Mucosa of rectum (tissue), 2 donors: ENCODE measurements around the gene LONRF2.
"Not testable (repeated sequence)": the region's sequence is repeated elsewhere in the genome, so short reads cannot be mapped to it uniquely, and the experiment has no call there.

ENCODE experiments used
- H3K27ac ChIP-seq, 2 donors: one replicate each; pipeline ENCODE4 v1.7.0; 2013; ENCODE audit warnings: inconsistent platforms in 2 of 2, low read depth in 2 of 2, low read length in 2 of 2
- H3K27me3 ChIP-seq, 2 donors: one replicate each; pipeline ENCODE4 v1.7.0; 2013; ENCODE audit warnings: low read length in 2 of 2; ENCODE audit not compliant: control insufficient read depth in 2 of 2, insufficient read depth in 2 of 2
- H3K36me3 ChIP-seq, 2 donors: one replicate each; pipeline ENCODE4 v1.7.0; 2013; ENCODE audit warnings: low read length in 2 of 2; ENCODE audit not compliant: control insufficient read depth in 2 of 2, insufficient read depth in 2 of 2
- H3K4me1 ChIP-seq, 2 donors: one replicate each; pipeline ENCODE4 v1.7.0; 2013; ENCODE audit warnings: low read length in 2 of 2, mild to moderate bottlenecking in 1 of 2; ENCODE audit not compliant: control insufficient read depth in 2 of 2, insufficient read depth in 2 of 2
- H3K4me3 ChIP-seq, 2 donors: one replicate each; pipeline ENCODE4 v1.7.0; 2013; ENCODE audit warnings: low read length in 2 of 2
- H3K9ac ChIP-seq, 2 donors: one replicate each; pipeline ENCODE4 v1.7.0; 2013; ENCODE audit warnings: low read length in 2 of 2, low read depth in 1 of 2, mild to moderate bottlenecking in 1 of 2
- H3K9me3 ChIP-seq, 2 donors: one replicate each; pipeline ENCODE4 v1.7.0; 2013; ENCODE audit warnings: low read length in 2 of 2; ENCODE audit not compliant: control insufficient read depth in 2 of 2
- donor health status: healthy.
- donor health status: Normal muscosa, but diverticular disease.

Gene LONRF2

DNA sequence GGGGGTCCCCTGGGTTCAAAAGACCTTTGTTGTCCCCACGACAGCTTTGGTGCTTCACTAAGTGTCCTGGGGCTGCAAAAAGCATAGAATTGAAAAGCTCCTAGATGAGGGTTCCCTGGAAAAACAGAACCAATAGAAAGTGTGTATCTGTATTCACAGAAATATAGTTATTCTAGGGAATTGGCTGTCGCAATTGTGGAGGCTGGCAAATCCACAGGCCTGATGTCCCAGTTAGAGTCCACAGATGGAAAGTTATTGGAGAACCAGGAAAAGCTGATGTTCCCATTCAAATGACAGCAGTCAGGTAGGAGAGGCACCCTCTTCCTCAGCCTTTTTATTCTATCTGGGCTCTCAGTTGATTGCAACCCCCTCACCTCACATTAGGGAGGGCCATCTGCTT lies 65.5 kb downstream of the LONRF2 start:
- H3K27ac ChIP-seq, result no peak overlapping the region

DNA sequence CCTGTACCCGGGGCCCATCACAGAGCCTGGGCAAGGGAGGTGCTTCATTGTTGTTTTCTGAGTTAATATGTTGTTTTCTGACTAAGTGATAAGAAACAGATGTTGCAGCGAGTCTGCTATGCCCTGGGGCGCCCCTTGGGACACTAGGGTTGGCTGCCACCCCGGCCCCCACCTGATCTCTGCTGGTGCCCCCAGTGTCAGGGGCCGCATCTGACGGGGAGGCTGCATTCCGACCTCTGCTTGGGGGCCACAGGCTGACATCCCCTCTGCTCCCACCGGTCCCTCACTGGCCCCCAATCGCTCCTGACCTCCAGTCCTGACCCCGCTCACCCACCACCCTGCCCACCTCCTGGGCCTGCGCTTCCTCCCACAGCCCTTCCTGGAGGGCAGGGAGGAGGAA lies 65.9 kb downstream of the LONRF2 start:
- Histone ChIP-seq H3K9ac (no peak overlapping the region), H3K4me1 (no peaks in the 10 kb centered on the region), H3K27me3 (no peaks in the 10 kb centered on the region), H3K9me3 (no peaks in the 10 kb centered on the region), H3K27ac (no peak overlapping the region), H3K36me3 (no peaks in the 10 kb centered on the region), H3K4me3 (no peak overlapping the region)

More for the DNA sequence above, 65.5 kb downstream of the LONRF2 start:
- no peaks in the 10 kb centered on the region for H3K27me3 ChIP-seq
- H3K4me3 ChIP-seq, result no peak overlapping the region
- H3K36me3 ChIP-seq, result no peaks in the 10 kb centered on the region
- H3K9me3 ChIP-seq, result no peaks in the 10 kb centered on the region
- no peak overlapping the region for H3K9ac ChIP-seq
- H3K4me1 ChIP-seq, result no peaks in the 10 kb centered on the region

- H3K4me3 ChIP-seq, result no peak overlapping the region
- H3K4me1 ChIP-seq, result no peaks in the 10 kb centered on the region
- no peaks in the 10 kb centered on the region for H3K9me3 ChIP-seq
- H3K27me3 ChIP-seq, result no peaks in the 10 kb centered on the region
- H3K9ac ChIP-seq, result no peak overlapping the region
- no peak overlapping the region for H3K27ac ChIP-seq
- H3K36me3 ChIP-seq, result no peaks in the 10 kb centered on the region
These were observed 67.6 kb downstream of the LONRF2 start for GRCh38 chr2:100254646-100255210.

GRCh38 chr2:100253786-100254185 lies 68.5 kb downstream of the LONRF2 start:
- Histone ChIP-seq H3K27me3 (no peaks in the 10 kb centered on the region), H3K9ac (no peak overlapping the region), H3K36me3 (no peaks in the 10 kb centered on the region), H3K4me3 (no peak overlapping the region), H3K27ac (no peak overlapping the region), H3K4me1 (no peaks in the 10 kb centered on the region), H3K9me3 (no peaks in the 10 kb centered on the region)

DNA sequence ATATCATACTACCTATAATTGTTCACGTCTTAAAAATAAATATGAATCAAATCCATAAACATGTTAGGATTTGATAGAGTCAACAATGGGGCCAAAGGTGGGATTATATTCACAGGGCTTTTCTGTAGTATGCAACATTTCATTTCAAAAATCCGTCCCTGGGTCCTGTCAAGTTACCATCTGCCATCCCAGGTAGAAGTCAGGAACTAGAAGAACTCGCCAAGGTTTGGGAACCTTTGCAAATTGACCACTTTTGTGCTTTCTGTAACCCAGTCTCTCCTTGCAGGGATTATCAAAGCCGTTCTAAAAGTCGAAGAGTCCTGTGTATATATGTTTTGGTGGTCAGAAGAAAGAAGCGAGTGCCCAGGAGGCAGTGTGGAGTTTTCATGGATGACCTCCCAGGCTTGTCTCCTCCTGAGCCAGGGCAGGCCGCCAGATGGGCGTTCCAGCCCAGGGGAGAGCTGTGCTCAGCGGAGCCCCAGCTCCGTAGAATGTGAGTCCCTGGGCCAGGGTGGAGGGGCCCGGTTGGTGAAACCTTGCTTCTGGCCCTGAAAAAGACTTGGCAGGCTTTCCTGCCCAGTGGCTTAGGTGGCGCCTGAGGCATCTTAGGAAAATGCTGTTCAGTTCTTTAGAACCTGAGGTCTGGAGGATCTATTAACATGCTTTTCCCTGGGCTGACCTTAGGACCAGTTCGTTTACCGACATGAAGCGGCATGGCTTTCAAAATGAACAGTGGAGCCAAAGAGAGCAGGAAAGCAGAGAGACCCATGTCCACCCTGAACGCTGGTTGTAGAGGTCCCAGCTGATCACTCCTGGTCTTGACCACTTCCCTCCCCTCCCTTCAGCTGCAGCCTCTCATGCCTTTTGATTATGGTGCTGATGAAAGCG lies 69.2 kb downstream of the LONRF2 start:
- Histone ChIP-seq H3K36me3 (no peaks in the 10 kb centered on the region), H3K27ac (no peak overlapping the region), H3K27me3 (no peaks in the 10 kb centered on the region), H3K4me3 (no peak overlapping the region), H3K9me3 (no peaks in the 10 kb centered on the region), H3K4me1 (no peaks in the 10 kb centered on the region), H3K9ac (no peak overlapping the region)

DNA sequence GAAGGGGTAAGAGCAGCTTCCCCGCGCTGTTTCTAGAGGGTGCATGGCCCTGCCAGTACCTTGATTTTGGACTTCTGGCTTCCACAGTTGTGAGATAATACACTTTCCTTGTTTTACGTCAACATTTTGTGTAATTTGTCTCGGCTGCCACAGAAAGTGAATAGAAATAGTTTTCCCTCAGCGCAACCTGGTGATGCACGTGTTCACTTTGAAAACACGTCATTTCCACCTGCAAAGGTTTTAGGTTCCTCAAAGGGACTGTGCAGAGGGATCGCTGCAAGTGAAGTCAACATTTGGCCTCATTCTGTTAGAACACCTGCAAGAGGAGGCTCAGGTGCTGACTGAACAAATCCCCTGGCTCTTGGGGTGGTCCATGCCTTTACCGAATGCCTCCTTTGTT lies 71.7 kb downstream of the LONRF2 start:
- Histone ChIP-seq H3K36me3 (no peaks in the 10 kb centered on the region), H3K9me3 (no peaks in the 10 kb centered on the region), H3K27me3 (peaks cover 0 to 4% of the 10 kb centered on the region in 2 donors), H3K4me1 (no peaks in the 10 kb centered on the region), H3K9ac (no peak overlapping the region), H3K27ac (no peak overlapping the region), H3K4me3 (no peak overlapping the region)

DNA sequence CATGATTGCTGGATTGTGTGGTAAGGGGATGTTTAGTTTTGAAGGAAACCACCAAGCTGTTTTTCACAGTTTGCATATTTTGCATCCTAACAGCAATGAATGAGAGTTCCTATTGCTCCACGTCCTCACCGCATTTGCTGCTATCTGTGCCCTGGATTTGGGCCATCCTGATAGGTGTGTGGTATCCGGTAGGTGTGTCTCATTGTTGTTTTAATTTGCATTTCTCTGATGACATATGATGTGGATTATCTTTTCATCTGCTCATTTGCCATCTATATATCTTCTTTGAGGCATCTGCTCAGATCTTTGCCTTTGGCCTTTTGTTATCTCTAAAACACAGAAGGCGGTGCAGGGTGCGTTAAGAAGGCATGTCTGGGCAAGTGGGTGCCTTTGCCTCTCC lies 73.3 kb downstream of the LONRF2 start:
- Histone ChIP-seq H3K36me3 (no peaks in the 10 kb centered on the region), H3K27me3 (peaks cover 0 to 4% of the 10 kb centered on the region in 2 donors), H3K9ac (no peak overlapping the region), H3K9me3 (no peaks in the 10 kb centered on the region), H3K4me3 (no peak overlapping the region), H3K4me1 (no peaks in the 10 kb centered on the region), H3K27ac (no peak overlapping the region)

DNA sequence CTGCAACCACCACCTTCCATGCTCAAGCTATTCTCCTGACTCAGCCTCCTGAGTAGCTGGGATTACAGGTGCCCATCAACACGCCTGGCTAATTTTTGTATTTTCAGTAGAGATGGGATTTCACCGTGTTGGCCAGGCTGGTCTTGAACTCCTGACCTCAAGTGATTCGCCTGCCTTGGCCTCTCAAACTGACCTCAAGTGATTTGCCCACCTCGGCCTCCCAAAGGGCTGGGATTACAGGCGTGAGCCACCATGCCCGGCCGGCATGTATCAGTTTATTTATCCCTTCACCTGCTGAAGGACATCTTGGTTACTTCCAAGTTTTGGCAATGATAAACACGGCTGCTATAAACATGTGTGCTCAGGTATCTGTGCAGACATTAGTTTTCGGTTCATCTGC lies 73.7 kb downstream of the LONRF2 start:
- H3K36me3 ChIP-seq, H3K9ac ChIP-seq, H3K27me3 ChIP-seq, H3K27ac ChIP-seq, H3K4me1 ChIP-seq, H3K9me3 ChIP-seq, H3K4me3 ChIP-seq: not testable (repeated sequence)

GRCh38 chr2:100248044-100248330 lies 74.3 kb downstream of the LONRF2 start:
- H3K27me3 ChIP-seq, result peaks cover 0 to 4% of the 10 kb centered on the region in 2 donors
- no peaks in the 10 kb centered on the region for H3K36me3 ChIP-seq
- H3K9me3 ChIP-seq, result no peaks in the 10 kb centered on the region
- no peak overlapping the region for H3K27ac ChIP-seq
- no peaks in the 10 kb centered on the region for H3K4me1 ChIP-seq
- H3K4me3 ChIP-seq, result no peak overlapping the region
- no peak overlapping the region for H3K9ac ChIP-seq

DNA sequence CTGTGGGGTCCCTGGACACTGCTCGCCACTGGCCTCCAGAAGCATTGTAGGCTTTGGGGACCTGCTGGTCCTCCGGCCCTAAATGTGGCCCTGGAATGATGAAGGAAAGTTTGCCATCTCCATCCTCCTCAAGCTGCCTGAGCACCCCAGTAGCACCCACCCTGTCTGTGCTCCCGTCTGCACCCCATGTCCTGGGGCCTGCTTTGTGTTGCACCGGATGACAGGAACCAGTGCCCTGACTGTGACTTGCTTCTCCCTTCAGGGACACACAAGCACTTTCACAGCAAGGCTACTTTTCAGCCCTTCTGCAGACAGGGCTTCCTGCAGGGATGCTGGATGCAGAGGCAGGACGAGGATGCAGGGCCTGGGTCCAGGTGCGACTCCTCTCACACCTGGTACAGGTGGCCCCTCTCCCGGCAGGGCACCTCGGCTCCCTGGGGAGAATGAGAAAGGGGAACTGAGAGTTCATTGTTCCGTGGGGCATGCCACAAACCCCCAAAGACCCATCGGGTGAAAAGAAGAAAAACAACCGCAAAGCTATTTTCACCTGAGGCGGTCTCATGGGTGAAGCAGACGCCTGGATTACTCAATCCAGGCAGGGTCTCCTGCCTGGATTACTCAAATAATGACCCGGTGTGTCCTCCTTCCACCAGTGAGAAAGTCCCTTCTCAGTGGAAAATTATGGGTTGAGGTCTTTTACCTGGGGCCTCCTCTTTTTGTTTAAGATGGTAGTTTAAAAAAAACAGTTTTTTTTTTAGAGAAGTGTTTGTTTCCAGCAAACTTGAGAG lies 74.9 kb downstream of the LONRF2 start:
- H3K4me1 ChIP-seq, result peaks cover 0 to 4% of the 10 kb centered on the region in 2 donors
- H3K4me3 ChIP-seq, result no peak overlapping the region
- H3K9me3 ChIP-seq, result no peaks in the 10 kb centered on the region
- H3K36me3 ChIP-seq, result no peaks in the 10 kb centered on the region
- peaks cover 0 to 4% of the 10 kb centered on the region in 2 donors for H3K27me3 ChIP-seq
- no peak overlapping the region for H3K9ac ChIP-seq
- no peak overlapping the region for H3K27ac ChIP-seq
